Activated T-helper 9 cell treated with anti-CD3 and anti-CD28 coated beads, Interleukin-2, amount 50 U/mL, for 16 hours (primary cell): ENCODE measurements around the gene TSHZ2.

Experiments used
- DNase-seq: peaks from one replicate; pipeline ENCODE4 v3.0.0-alpha.2; 2020; ENCODE audit warnings: low read depth

TSHZ2 gene

GRCh38 chr20:52972190-52972937 is at the start of gene TSHZ2:
TSS of gene TSHZ2 (plus strand) at chr20:52972358. CDS start at chr20:52973294, 936 bp downstream.
- peak; percentile 15 for DNase-seq

GRCh38 chr20:52922436-52922835 is 49.7 kb upstream of the TSHZ2 start:
- no peak for DNase-seq

GRCh38 chr20:52923123-52923937 is 48.8 kb upstream of the TSHZ2 start:
- DNase-seq, result no peak

GRCh38 chr20:52924411-52925271 is 47.5 kb upstream of the TSHZ2 start:
- no peak for DNase-seq

- DNase-seq, result no peak
Measured at GRCh38 chr20:52926505-52926904, 45.7 kb upstream of the TSHZ2 start.

- DNase-seq, result no peak
Measured at GRCh38 chr20:52933867-52934266, 38.3 kb upstream of the TSHZ2 start.

- DNase-seq, result no peak
Measured at GRCh38 chr20:52936351-52937340, 35.5 kb upstream of the TSHZ2 start.

GRCh38 chr20:52937591-52938100 is 34.5 kb upstream of the TSHZ2 start:
- DNase-seq, result no peak

- no peak for DNase-seq
Measured at GRCh38 chr20:52939141-52939540, 33.0 kb upstream of the TSHZ2 start.

GRCh38 chr20:52941808-52942207 is 30.4 kb upstream of the TSHZ2 start:
- DNase-seq, result no peak

GRCh38 chr20:52943185-52943841 is 28.8 kb upstream of the TSHZ2 start:
- DNase-seq, result no peak

GRCh38 chr20:52945268-52945667 is 26.9 kb upstream of the TSHZ2 start:
- no peak for DNase-seq

- DNase-seq, result no peak
Measured at GRCh38 chr20:52945862-52946522, 26.2 kb upstream of the TSHZ2 start.

GRCh38 chr20:52948491-52948890 is 23.7 kb upstream of the TSHZ2 start:
- DNase-seq, result no peak

- DNase-seq, result no peak
Measured at GRCh38 chr20:52953020-52953419, 19.1 kb upstream of the TSHZ2 start.

GRCh38 chr20:52954849-52955248 is 17.3 kb upstream of the TSHZ2 start:
- DNase-seq, result no peak

- DNase-seq, result no peak
Measured at GRCh38 chr20:52958211-52958610, 13.9 kb upstream of the TSHZ2 start.

- no peak for DNase-seq
Measured at GRCh38 chr20:52959125-52959524, 13.0 kb upstream of the TSHZ2 start.

GRCh38 chr20:52962183-52962582 is 10.0 kb upstream of the TSHZ2 start:
- no peak for DNase-seq

- no peak for DNase-seq
Measured at GRCh38 chr20:52963131-52963530, 9.0 kb upstream of the TSHZ2 start.
